Hair follicle dermal papilla cell (primary cell): ENCODE data around the gene CAPN12. TPM values are rescaled to one million over a fixed set of nuclear protein-coding genes. Genes with fewer than 3 reads are reported as not detected.

Experiments
- total RNA-seq: library from RNA; depleted of rRNA; stranded (reverse); fragments of >200 nt; gene quantifications from 2 replicates; pipeline ENCODE4 v1.2.3, GENCODE V29; 2012

Gene CAPN12
- total RNA-seq, result 0.24 and 0.65 TPM in 2 replicates

GRCh38 chr19:38744298-38744681 is at the start of gene CAPN12:
TSS of gene CAPN12 (minus strand) at chr19:38744474. CDS start at chr19:38744165, 309 bp downstream.

GRCh38 chr19:38788478-38789243 is 44.4 kb upstream of the CAPN12 start, which contains the start of gene LGALS7B:
TSS of gene LGALS7B (plus strand) at chr19:38789200. CDS start at chr19:38789227, 27 bp downstream.

DNA sequence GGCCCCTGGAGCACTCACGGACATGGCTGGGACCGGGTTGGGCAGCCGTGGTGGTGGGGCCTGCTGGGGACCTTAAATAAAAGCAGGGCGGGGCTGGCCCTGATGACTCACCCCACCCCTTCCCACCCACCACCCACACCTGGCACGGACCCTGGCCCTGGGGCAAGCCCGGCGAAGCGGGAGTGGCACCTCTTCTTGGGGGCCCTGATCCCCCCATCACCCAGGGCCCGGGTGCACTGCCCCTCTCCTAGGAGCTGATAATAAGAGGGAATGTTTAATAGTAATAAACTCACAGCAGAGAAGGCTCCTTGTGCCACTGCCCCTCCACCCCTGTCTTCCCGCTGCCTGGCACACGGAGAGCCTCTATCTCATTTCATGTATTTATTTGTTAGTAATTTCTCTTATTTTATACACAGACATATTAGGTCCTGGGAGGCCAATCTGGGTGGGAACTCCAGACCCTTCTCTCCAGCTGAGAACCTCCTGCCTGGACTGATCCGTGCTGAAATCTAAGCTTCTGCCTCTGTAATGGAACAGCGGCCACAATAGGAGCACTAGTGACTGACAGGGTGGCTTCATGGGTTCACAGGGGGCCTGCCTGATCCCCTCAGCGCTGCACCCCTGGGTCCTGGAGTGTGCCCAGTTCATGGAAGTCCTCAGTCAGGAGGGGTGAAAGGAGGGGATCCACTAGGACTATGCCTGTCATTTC is 29.3 kb upstream of the CAPN12 start, which contains the start of gene LGALS7:
LGALS7 (minus strand) TSS at position 49 of the 709 bp plus-strand sequence; CDS start at position 24, 25 bp downstream.

Other genes starting within 250 kb of the CAPN12 start
- gene MAP4K1, start 126.5 kb downstream of the CAPN12 start, total RNA-seq, result not detected in 2 replicates
- gene EIF3K, start 125.3 kb downstream of the CAPN12 start, total RNA-seq, result 279 and 398 TPM in 2 replicates
- gene ACTN4, start 96.8 kb downstream of the CAPN12 start, total RNA-seq, result 644 and 959 TPM in 2 replicates
- gene LGALS7, start 29.0 kb upstream of the CAPN12 start, total RNA-seq, result not detected in 2 replicates
- 0.97 TPM in 1 of 2 replicates, not detected in the other for gene LGALS7B, start 44.7 kb upstream of the CAPN12 start, total RNA-seq
- gene LGALS4, start 68.5 kb upstream of the CAPN12 start, total RNA-seq, result not detected in 2 replicates
- gene ECH1, start 87.3 kb upstream of the CAPN12 start, total RNA-seq, result 61.2 and 70.1 TPM in 2 replicates
- 232 and 246 TPM in 2 replicates for gene HNRNPL, start 105.5 kb upstream of the CAPN12 start, total RNA-seq
- gene RINL, start 133.8 kb upstream of the CAPN12 start, total RNA-seq, result 1.9 and 2.6 TPM in 2 replicates
- 64.1 and 65.9 TPM in 2 replicates for gene SIRT2, start 155.1 kb upstream of the CAPN12 start, total RNA-seq
- gene NFKBIB, start 155.5 kb upstream of the CAPN12 start, total RNA-seq, result 8.1 and 9.9 TPM in 2 replicates
- gene CCER2, start 167.7 kb upstream of the CAPN12 start, total RNA-seq, result not detected in 2 replicates
- 26.0 and 35.8 TPM in 2 replicates for gene SARS2, start 186.3 kb upstream of the CAPN12 start, total RNA-seq
- 15.7 and 18.1 TPM in 2 replicates for gene MRPS12, start 186.5 kb upstream of the CAPN12 start, total RNA-seq
- gene FBXO17, start 231.3 kb upstream of the CAPN12 start, total RNA-seq, result 28.4 and 34.6 TPM in 2 replicates